Activated CD4-positive, alpha-beta T cell treated with anti-CD3 and anti-CD28 coated beads, Interleukin-2, Interleukin-6, amounts not matched to agents 100 ng/mL and 50 ng/mL, durations not matched to agents 16 hours and 8 hours (primary cell): Measurements from ENCODE around the gene BRPF1.
"Not testable (repeated sequence)": the region's sequence is repeated elsewhere in the genome, so short reads cannot be mapped to it uniquely, and the experiment has no call there.

Source experiments
- DNase-seq: peaks from one replicate; pipeline ENCODE4 v3.0.0-alpha.2; 2020

BRPF1 gene

DNA sequence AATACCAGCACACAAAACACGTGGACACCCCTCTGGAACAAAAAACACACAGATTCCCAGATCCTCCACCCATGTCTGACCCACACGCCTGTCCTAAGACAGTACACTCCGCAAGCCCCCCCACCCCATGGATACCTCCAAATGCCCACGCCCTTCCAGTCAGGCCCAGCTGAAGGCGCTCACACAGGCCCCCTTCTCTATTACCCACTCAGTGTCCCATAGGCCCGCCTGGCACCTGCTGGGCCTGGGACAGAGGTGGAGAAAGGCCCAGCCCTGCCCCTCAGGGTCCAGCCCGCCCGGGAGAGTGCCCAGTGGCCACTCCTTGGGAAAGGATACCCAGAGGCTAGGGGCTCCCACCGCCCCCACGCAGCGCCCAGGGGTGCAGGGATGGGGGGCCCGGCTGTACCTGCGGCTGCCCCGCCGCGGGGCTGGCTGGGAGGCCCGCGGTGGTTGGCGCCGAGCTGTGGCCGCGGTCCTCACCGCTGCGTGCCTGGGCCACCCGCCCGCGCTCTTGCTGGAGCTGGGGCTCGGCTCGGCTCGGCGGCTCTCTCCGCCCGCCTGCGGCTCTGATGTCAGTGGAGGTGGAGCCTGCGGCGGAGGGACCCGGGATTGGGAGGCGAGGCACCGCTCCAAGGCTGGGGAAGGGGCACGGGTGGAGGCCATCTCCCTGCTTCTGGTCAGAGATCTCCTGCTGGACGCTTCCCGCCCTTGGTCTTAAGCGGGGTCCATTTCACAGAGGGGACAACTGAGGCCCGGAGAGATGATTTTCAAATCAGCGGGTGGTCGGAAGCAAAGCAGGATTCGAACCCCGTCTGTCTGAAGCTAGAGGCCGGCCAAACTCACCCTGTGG lies 38.1 kb downstream of the BRPF1 start, which contains the start of gene CAMK1:
Gene CAMK1 (minus strand): TSS at position 522 of the 850 bp plus-strand sequence. CDS start 2,198 bp downstream, outside the sequence.
- peak; percentile 77 for DNase-seq

GRCh38 chr3:9770276-9770812 lies 38.8 kb downstream of the BRPF1 start:
- no peak for DNase-seq

DNA sequence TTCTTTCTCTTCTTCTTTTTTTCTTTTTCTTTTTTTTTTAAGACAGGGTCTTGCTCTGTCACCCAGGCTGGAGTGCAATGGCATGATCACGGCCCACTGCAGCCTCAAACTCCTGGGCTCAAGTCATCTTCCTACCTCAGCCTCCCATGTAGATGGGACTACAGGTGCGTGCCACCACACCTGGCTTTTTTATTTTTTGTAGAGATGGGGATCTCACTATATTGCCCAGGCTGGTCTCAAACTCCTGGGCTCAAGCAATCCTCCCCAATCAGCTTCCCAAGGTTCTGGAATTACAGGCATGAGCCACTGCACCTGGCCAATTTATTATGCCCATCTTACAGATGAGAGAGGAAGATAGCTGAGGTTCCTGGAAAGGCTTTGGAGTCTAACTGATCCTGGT lies 39.5 kb downstream of the BRPF1 start:
- DNase-seq = not testable (repeated sequence)

GRCh38 chr3:9776896-9777693 lies 45.6 kb downstream of the BRPF1 start:
- DNase-seq = no peak

DNA sequence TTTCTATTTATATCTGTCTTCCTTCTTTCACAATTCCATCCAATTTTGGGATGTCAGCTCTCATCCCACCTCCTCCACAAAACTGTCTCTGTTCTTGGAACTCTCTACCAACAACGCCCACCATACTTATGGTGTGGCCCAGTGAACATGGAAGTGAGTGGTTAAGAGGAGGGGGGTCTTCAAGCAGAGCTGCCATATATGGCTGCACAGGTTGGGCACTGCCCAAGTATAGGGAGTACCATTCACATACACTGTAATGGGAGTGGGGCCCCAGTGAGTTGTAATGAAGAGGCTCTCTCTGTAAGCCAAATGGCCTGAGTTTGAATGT lies 46.1 kb downstream of the BRPF1 start:
- no peak for DNase-seq

DNA sequence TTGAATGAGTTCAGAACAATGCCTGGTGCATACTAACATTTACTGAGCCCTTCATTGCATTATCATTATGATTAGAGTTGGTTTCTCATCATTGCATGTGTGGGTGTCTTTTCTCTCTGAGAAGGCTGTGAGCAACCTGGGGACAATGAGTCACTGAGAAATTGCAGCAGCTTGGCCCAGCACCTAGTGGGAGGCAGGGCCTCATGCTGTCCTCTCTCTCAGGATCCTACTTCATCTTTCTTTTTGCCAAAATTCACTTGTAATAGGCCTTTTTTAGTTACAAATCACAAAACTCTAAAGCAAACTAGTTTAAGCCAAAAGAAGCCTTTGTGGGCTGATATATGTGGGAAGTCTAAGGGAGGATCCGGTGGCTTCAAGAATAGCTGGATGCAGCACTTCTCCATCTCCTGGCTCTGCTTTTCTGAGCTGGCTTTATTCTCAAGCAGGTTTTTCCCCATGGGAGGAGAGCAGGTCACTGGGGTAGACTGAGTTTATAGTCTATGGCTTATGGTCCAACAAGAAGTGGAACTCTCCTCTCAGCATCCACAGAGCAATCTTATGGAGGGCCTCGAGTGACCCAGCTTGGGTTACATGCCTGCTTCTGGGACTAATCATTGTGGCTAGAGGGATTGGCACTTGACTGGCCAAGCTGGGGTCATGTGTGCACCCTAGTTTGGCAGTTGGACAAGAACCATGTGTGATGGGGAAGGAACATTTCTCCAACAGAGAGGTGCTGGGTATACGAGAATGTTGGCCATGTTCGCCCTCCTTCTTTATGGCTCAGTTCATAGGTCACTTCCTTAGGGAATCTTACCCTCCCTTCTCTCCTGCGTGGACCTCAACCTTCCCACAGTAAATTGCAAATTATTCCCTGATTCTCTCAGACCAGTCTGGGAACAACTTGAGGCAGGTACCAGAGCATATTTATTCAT lies 46.9 kb downstream of the BRPF1 start:
- DNase-seq = peak; percentile 73

DNA sequence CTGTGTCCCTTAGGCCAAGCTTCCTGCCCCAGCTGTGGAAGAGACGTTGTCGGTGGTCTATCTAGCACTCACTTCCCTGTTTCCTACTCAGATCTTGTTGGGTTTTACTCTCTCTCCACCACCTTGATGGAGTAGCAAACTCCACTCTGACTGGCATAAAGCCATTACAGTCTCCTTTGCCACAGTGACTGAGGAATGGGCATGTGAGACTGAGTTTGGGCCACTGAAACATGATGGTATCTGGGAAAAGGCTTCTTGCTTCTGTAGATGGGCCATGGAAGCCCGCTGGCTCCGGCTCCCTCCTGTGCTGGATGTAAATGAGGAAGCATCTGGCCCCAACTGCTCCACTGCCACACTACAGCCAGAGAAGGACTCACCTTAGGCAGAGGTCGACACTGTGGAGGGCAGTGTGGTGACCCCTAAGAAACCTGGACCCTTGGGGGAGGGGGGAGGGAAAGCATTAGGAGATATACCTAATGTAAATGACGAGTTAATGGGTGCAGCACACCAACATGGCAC lies 47.6 kb downstream of the BRPF1 start:
- DNase-seq = no peak

DNA sequence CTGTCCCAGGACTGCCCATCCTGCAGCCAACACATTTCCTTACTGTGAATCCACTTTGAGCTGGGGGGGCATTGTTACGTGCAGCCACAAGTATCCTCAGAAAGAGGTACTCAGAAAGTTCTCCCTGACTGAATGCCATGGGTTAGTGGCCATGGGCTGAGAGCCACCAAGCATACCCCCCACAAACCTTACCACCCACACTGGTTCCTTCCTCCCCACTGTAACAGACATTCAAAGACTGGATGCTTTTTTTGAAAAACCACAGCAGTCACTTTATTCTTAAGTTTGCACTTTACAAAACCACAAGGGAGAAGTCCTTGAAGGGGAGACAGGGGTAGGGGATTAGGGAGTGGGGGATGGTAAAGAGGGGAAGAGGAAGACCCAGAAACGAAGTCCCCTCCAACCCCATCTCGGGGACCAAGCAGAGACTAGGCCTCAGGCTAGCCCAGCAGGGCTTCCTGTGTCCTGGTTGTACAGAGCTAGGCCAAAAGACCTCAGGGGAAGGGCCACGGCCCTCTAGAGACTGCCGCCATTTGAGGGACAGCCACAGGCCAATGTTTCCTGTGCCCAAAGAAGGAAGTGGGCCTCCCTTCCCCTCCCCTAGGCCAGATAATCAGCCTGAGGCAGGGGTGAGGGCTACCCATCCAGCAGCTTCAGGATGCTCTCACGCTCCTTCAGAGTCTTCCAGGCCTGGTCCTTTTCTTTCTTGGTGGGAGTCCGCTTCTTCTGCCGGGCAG lies 48.4 kb downstream of the BRPF1 start:
- DNase-seq = peak; percentile 55

GRCh38 chr3:9780458-9780812 lies 48.9 kb downstream of the BRPF1 start:
- DNase-seq = no peak

GRCh38 chr3:9780910-9781309 lies 49.4 kb downstream of the BRPF1 start:
- no peak for DNase-seq

GRCh38 chr3:9781551-9781950 lies 50.0 kb downstream of the BRPF1 start:
- DNase-seq = no peak

GRCh38 chr3:9781978-9782603 lies 50.6 kb downstream of the BRPF1 start:
- DNase-seq = no peak

GRCh38 chr3:9782770-9783169 lies 51.2 kb downstream of the BRPF1 start:
- peak; percentile 24 for DNase-seq

DNA sequence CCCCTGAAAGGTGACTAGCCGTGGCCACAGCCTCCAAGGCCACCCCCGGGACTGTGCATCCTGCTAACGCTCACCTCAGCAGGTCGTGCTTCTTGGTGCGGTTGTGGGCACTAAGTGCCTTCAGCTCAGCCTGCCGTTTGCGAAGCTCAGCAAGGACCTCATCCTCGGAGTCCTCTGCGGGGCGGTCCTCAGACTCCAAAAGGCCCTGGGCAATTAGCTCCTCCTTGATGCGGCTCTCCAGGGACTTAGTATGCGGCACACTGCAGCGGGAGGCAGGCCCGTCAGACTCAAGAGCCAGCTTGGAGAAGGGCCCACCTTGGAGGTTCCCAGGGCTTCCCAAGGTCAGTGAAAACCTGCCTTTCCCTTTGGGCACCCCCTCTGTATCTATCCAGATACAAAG lies 52.4 kb downstream of the BRPF1 start:
- no peak for DNase-seq

- DNase-seq = no peak
These were observed 53.4 kb downstream of the BRPF1 start for GRCh38 chr3:9784965-9785364.

- DNase-seq = no peak
These were observed 54.1 kb downstream of the BRPF1 start for GRCh38 chr3:9785602-9786001.

- DNase-seq = no peak
These were observed 54.7 kb downstream of the BRPF1 start for GRCh38 chr3:9786209-9786739.

DNA sequence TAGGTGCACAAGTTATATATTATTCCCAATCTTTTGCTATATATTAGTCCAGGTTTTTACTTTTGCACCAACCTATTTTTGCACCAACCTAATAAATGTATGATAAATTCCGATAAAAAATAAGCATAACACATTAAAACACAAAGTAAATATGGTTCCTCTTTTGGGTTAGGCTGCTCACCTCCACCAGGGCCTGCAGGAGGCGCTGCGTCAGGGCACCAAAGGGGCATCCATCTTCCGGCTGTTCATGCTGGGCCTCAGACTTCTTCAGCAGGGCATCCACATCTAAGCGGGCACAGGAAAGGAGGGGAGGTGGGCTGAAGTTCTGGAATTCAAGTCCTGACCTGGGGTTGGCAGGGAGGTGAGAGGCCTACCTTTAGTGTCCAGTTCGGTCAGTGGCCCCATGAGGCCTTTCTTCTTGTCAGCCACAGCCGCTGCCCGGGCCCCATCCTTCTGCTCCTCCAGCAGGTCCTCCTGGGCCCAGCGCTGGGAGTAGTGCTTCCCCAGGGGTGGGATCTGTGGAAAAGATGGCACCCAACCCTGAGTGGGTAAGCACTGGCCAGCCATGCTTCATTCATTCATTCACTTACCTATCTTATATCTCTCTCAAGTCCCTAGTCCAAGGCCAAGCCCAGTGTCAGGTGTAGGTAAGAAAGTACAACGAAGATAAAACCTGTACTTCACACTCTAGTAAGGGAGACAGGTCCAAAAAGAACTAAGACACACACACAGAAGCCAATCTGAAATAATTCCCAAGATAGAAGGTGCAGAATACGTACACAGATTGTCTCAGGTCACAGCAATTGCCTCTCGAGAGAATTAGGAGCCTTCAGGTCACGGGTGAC lies 55.5 kb downstream of the BRPF1 start:
- DNase-seq = peak; percentile 24

GRCh38 chr3:9787714-9788113 lies 56.2 kb downstream of the BRPF1 start:
- DNase-seq = peak; percentile 29

GRCh38 chr3:9791127-9791526 lies 59.6 kb downstream of the BRPF1 start:
- no peak for DNase-seq
